ENCODE measurements around the gene OMP.
"Not testable (repeated sequence)": the region's sequence is repeated elsewhere in the genome, so short reads cannot be mapped to it uniquely, and the experiment has no call there.

OMP gene

DNA sequence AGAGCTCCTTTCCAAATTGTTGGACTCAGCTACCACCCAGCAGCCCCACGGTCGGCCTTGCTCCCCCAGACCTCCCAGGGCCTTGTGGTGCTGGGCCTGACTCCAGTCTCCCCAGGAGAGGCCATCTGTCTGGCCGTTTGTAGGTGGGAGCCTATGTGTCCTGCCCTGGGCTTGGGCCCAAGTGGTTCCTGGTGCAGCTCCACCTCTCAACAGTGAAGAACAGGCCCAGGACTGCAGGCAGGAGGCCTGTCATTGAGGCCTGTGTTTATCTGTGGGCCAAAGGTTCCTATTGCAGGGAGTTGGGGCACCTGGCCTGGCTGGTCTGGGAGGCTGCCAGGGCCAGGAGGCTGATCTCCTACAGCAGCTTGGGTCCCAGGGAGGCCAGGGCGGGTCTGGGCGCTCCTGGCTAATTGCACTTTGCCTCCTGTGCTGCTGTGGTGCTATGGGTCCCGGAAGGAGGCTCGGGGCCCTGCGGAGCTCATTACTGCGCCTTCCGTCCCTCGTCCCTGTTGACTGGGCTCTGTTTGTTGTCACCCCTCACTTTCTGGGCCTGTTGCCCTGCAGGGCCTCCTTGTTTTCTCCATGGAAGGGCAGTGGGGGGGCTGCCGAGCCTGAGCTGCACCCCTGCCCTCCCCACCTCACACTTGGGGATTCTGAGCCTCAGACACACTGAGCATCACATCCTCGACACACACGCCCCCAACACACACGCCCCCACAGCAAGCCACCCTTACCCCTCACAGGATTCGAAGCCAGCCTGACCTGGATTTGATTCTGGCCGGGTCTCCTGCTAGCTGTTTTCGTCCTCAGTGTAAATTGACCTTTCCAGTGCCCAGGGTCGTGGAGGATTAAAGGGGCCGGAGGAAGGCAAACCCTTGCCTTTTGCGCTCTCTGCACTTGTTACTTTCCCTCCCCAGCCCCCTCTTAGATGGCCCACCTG, 6.8 kb upstream of the OMP start:
- DNase-seq (ENCODE audit: low read depth, low spot score), result no peak

DNA sequence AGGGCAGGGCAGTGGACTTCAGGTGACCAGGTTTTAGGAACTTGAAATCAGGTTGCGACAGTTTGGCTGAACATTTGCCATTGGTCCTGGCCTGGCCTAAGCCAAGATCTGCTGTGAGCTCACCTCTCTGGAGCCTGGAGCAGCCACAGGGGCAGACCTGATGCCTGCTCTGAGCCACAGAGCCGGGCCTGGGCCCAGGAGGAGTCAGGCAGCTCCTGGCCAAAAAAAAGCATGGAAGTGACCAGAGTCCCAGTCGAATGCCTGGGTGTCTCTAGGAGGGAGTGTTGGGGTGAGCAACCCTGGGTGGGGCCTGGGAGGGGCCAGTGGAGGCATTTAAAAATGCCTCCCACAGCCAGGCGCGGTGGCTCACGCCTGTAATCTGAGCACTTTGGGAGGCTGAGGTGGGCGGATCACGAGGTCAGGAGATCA, 6.0 kb upstream of the OMP start:
- no peak for DNase-seq (ENCODE audit: low read depth, low spot score)
- no peak overlapping the region for H3K4me3 ChIP-seq (ENCODE audit: low read length)

More for the DNA sequence above, 6.8 kb upstream of the OMP start:
- H3K4me3 ChIP-seq (ENCODE audit: low read length), result no peak overlapping the region

DNA sequence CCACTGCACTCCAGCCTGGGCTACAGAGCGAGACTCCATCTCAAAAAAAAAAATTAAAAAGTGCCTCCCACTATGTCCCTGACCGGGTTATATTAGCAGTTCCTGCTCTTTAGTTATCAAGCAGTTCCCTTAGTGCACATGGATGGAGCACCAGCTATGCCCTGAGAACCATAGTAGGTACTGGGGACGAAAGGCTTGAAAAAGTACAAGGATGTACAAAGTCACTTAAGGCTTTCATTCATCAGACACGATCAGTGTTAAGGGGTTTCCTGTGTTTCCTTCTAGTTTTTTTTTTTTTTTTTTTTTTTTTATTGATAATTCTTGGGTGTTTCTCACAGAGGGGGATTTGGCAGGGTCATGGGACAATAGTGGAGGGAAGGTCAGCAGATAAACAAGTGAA, 5.5 kb upstream of the OMP start:
- DNase-seq (ENCODE audit: low read depth, low spot score); H3K4me3 ChIP-seq (ENCODE audit: low read length): not testable (repeated sequence)

- DNase-seq (ENCODE audit: low read depth, low spot score), result no peak
- H3K4me3 ChIP-seq (ENCODE audit: low read length), result no peak overlapping the region
Observed at GRCh38 chr11:77100166-77101042, 2.2 kb upstream of the OMP start.

- H3K4me3 ChIP-seq (ENCODE audit: low read length), result no peak overlapping the region
- no peak for DNase-seq (ENCODE audit: low read depth, low spot score)
Observed at GRCh38 chr11:77101043-77101537, 1.6 kb upstream of the OMP start.

DNA sequence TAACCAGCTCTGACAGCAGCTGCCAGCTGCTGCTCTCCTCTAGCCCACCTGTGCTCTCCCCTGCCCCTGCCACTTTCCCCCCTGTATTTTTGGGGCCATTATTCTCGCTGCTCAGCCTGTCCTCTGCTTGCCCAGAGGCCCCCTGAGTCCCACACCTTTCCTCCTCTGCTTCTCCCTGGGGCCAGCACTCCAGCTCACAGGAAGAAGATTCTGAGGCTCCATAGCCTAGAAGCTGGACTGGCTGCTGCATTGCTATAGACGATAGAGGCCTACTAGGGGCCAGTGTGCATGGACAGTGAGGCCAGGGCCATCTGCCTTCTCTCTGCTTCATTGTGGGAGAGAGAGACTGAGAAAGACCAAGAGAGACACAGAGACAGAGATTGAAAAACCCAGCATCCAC, 679 bp downstream of the OMP start:
- H3K4me3 ChIP-seq (ENCODE audit: low read length), result no peak overlapping the region
- DNase-seq (ENCODE audit: low read depth, low spot score), result no peak

- no peak for DNase-seq (ENCODE audit: low read depth, low spot score)
- no peak overlapping the region for H3K4me3 ChIP-seq (ENCODE audit: low read length)
Observed at GRCh38 chr11:77104727-77105126, 2.1 kb downstream of the OMP start.

- DNase-seq (ENCODE audit: low read depth, low spot score), result no peak
- no peak overlapping the region for H3K4me3 ChIP-seq (ENCODE audit: low read length)
Observed at GRCh38 chr11:77106321-77106720, 3.7 kb downstream of the OMP start.

GRCh38 chr11:77106759-77107158, 4.1 kb downstream of the OMP start:
- no peak for DNase-seq (ENCODE audit: low read depth, low spot score)
- H3K4me3 ChIP-seq (ENCODE audit: low read length), result no peak overlapping the region

DNA sequence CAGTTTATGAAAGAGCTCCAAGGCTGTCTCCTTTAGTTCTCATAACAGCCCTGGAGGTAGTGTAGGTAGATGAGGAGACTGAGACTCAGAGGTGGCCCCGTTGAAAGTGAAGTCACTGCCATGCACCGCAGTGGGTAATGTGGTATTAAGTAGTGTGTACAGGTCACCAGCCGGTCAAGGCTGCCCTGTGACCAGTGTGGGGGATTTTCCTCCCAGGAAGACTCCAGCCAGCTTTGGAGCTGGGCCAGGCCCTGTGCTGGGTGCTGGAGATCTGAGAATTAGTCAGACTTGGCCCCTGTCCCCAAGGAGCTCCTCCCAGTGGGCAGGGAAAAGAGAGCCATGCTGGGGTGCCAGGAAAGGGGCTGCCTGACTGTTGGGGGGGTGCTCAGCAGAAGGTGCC, 5.3 kb downstream of the OMP start:
- DNase-seq (ENCODE audit: low read depth, low spot score), result no peak
- H3K4me3 ChIP-seq (ENCODE audit: low read length), result no peak overlapping the region

DNA sequence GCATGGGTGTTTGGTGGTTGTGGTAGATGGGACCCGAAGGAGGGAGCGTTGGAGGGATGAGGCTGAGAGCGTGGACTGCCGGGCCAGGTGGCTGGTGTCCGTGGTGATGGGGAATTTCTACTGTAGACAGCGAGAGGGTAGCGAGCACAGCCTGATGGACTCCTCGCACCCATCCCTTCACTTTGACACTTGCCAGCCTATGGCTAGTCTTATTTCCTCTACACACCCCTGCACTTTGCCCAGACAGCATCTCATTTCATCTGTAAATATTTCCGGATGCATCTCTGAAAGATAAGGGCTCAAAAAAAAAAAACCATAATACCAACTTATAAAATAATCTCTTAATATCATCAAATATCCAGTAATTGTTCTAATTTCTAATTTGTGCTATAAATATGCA, 5.8 kb downstream of the OMP start:
- DNase-seq (ENCODE audit: low read depth, low spot score), result no peak
- H3K4me3 ChIP-seq (ENCODE audit: low read length), result no peak overlapping the region

DNA sequence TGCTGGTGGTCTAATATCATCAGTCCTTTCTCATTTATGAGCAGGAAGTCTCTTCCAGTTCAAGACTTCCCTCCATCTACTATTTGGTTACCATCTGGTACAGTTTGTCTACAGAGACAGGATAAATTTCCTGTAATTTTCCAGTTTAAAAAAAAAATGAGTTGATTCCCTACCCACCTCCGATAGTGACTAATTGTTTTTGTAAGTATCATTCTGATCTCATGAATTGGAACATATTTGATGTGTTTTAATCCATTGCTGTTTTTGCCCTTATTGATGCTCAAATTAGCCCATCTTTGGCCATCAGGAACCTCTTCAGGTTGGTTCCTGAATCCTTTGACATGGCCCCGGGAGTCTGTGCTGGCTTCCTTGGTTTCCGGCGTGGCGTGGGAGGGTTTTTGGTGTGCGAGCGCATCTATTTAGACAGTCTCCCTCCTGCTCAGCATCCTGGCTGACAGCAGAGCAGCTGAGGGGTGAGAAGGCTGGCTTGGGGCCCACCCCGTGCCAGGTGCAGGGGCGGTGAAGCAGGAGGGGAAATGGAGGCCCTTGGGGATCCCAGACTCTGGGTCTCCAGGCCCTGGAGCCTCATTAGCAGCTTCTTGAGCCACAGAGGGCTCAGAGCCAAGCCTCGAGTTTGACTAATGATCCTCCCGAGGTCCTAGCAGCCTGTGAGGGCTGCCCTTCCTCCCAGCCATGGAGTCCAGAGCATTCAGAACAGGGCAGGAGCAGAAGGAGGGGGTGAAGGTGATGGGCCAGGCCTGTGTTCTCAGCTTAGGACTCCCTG, 6.8 kb downstream of the OMP start:
- no peak for DNase-seq (ENCODE audit: low read depth, low spot score)
- no peak overlapping the region for H3K4me3 ChIP-seq (ENCODE audit: low read length)

DNA sequence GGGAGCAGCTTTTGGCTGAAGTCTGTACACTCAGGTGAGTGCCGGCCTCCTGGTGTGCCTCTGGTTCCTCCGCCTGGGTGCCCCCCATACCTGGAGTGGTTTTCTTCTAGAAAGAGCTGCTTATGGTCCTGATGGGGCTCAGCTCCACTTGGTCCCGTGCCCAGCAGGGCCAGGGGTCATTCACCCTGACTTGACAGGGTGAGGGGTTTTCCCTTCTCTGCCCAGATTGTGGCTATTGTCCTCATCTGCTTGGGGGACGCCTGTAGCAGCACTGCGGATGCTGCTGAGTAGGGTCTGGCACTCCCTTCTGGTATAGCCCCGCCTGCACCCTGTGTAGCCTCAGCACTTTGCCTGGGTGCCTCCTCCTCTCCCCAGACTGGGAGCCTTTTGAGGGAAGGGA, 8.2 kb downstream of the OMP start:
- no peak overlapping the region for H3K4me3 ChIP-seq (ENCODE audit: low read length)
- DNase-seq (ENCODE audit: low read depth, low spot score), result no peak

GRCh38 chr11:77111277-77111676, 8.6 kb downstream of the OMP start:
- DNase-seq (ENCODE audit: low read depth, low spot score), result no peak

GRCh38 chr11:77111946-77112345, 9.3 kb downstream of the OMP start:
- H3K4me3 ChIP-seq (ENCODE audit: low read length), result no peak overlapping the region
- DNase-seq (ENCODE audit: low read depth, low spot score), result no peak

More at GRCh38 chr11:77111277-77111676, 8.6 kb downstream of the OMP start:
- H3K4me3 ChIP-seq (ENCODE audit: low read length), result no peak overlapping the region

GRCh38 chr11:77112641-77113381, 10.2 kb downstream of the OMP start:
- DNase-seq (ENCODE audit: low read depth, low spot score), result no peak

DNA sequence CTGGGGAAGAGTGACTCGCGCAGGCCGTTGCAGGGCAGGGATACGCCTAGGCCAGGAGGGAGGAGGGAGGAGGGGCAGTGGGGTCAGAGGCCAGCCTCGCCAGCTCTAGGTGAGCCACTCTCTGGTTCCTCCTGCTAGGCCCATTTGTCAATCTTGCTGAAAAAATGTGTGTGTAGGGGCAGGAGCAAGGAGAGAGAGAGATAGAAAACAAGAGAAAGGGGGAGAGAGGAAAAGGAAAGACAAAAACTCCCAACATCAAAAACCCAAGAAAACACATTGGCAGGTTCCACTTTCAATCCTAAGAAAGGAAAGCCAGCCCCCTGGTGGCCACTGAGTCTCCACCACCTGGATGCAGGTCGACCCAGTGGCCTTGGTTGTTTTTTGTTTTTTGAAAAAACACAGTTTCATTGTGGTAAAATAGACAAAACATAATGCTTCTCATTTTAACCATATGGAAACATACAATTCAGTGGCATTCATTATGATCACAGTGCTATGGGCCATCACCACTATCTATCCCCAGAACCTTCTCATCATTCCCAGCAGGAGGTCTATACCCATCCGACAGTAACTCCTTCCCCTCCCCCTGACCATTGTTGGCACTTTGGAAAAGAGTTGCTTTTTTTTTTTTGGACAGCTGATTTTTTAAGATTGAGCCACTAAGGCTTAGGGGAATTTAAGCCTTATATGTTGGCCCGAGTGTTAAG, 10.9 kb downstream of the OMP start:
- no peak for DNase-seq (ENCODE audit: low read depth, low spot score)

More at GRCh38 chr11:77112641-77113381, 10.2 kb downstream of the OMP start:
- no peak overlapping the region for H3K4me3 ChIP-seq (ENCODE audit: low read length)

DNA sequence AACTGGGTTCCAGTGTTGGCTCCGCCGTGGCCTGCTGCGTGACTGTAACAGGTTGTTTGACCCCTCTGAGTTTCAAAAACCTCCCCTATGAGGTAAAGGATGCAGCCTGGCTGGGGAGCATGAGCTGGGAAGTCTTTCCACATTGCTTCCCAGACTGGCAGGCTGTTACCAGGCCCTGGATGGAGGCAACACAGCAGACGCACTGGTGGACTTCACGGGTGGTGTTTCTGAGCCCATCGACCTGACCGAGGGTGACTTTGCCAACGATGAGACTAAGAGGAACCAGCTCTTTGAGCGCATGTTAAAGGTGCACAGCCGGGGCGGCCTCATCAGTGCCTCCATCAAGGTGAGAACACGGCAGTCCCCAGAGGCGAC, 11.4 kb downstream of the OMP start:
- DNase-seq (ENCODE audit: low read depth, low spot score), result no peak
- H3K4me3 ChIP-seq (ENCODE audit: low read length), result no peak overlapping the region

More for the DNA sequence above, 10.9 kb downstream of the OMP start:
- H3K4me3 ChIP-seq (ENCODE audit: low read length), result no peak overlapping the region

Data from Jurkat, Clone E6-1 (cell line).